ENCODE results near the gene AGAP9.
"Not testable (repeated sequence)": the region's sequence is repeated elsewhere in the genome, so short reads cannot be mapped to it uniquely, and the experiment has no call there.

DNA sequence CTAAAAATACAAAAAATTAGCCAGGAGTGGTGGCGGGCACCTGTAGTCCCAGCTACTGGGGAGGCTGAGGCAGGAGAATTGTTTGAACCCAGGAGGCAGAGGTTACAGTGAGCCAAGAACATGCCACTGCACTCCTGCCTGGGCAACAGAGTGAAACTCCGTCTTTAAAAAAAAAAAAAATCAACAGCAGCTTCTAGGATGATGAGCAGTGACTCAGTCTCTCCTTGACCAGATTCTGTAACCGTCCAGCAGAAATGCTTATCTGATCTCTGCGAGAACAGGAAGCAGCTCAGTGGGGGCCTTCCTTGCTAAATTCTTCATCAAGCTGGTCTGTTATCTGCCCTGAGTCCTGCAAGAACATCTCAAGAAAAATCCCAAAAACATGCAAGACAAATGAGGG is 37.5 kb downstream of the AGAP9 start:
- TF ChIP-seq, protein P1, sequence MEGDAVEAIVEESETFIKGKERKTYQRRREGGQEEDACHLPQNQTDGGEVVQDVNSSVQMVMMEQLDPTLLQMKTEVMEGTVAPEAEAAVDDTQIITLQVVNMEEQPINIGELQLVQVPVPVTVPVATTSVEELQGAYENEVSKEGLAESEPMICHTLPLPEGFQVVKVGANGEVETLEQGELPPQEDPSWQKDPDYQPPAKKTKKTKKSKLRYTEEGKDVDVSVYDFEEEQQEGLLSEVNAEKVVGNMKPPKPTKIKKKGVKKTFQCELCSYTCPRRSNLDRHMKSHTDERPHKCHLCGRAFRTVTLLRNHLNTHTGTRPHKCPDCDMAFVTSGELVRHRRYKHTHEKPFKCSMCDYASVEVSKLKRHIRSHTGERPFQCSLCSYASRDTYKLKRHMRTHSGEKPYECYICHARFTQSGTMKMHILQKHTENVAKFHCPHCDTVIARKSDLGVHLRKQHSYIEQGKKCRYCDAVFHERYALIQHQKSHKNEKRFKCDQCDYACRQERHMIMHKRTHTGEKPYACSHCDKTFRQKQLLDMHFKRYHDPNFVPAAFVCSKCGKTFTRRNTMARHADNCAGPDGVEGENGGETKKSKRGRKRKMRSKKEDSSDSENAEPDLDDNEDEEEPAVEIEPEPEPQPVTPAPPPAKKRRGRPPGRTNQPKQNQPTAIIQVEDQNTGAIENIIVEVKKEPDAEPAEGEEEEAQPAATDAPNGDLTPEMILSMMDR (IDR thresholded peaks at IDR 0.05; ENCODE audit: low read length) = not testable (repeated sequence)
- TF ChIP-seq EZH2phosphoT487 (IDR thresholded peaks at IDR 0.05; ENCODE audit: low read length) = not testable (repeated sequence)

All from MM.1S (cell line).